Upper lobe of left lung (tissue), 6 donors: ENCODE results near the gene VSTM4. TPM values are rescaled to one million over a fixed set of nuclear protein-coding genes. Genes with fewer than 3 reads are reported as not detected.

Source experiments
- ATAC-seq, 2 donors: fragments of 200-7000 bp; cut with Tn5 transposase; one replicate each; pipeline ENCODE4 v1.9.1; 2022; ENCODE audit warnings: mild to moderate bottlenecking in 2 of 2, moderate library complexity in 2 of 2; ENCODE audit not compliant: low FRiP score in 2 of 2
- DNase-seq, 2 donors: peaks; one replicate each; pipeline ENCODE4 v3.0.0-alpha.2; 2019 to 2020
- H3K27ac ChIP-seq, 4 donors: fragments of 200-600 bp; sonication (generic); one replicate each; pipeline ENCODE4 v1.5.1; 2016 to 2019
- H3K27me3 ChIP-seq, 4 donors: fragments of 200-600 bp; sonication (generic); one replicate each; pipeline ENCODE4 v1.5.1; 2017 to 2019
- H3K36me3 ChIP-seq, 4 donors: fragments of 200-600 bp; sonication (generic); one replicate each; pipeline ENCODE4 v1.5.1; 2016 to 2019
- H3K4me1 ChIP-seq, 4 donors: fragments of 200-600 bp; sonication (generic); one replicate each; pipeline ENCODE4 v1.5.1; 2018 to 2019
- H3K4me3 ChIP-seq, 4 donors: fragments of 200-600 bp; sonication (generic); one replicate each; pipeline ENCODE4 v1.5.1; 2017 to 2019; ENCODE audit warnings: mild to moderate bottlenecking in 2 of 4, moderate library complexity in 1 of 4
- H3K9me3 ChIP-seq, 4 donors: fragments of 200-600 bp; sonication (generic); one replicate each; pipeline ENCODE4 v1.5.1; 2018 to 2019
- CTCF ChIP-seq, 6 experiments: fragments of 450-650 bp in 4 of 6; fragments of 200-600 bp in 2 of 6; sonication (generic) in 2 of 6; IDR thresholded peaks; one replicate each; pipeline ENCODE4 v1.5.1; 2016 to 2019; ENCODE audit warnings: antibody characterized with exemption in 6 of 6
- EP300 ChIP-seq, 4 donors: sonication (generic); formaldehyde crosslinking; IDR thresholded peaks; one replicate each; pipeline ENCODE4 v1.5.1; 2017; ENCODE audit warnings: antibody characterized with exemption in 4 of 4, control low read depth in 2 of 4
- POLR2A ChIP-seq, 4 donors: fragments of 450-650 bp; IDR thresholded peaks; one replicate each; pipeline ENCODE4 v1.5.1; 2016 to 2017; ENCODE audit warnings: antibody characterized with exemption in 4 of 4, mild to moderate bottlenecking in 2 of 4
- POLR2AphosphoS5 ChIP-seq, 2 donors: sonication (generic); formaldehyde crosslinking; IDR thresholded peaks; one replicate each; pipeline ENCODE4 v1.5.1; 2017; ENCODE audit warnings: antibody characterized with exemption in 2 of 2
- WGBS, 2 donors: methylation state at CpG; one replicate each; pipeline ENCODE4 v1.1.5; 2017 to 2018; 5-methylcytosine and 5-hydroxymethylcytosine counted together
- total RNA-seq, 6 donors: library from RNA; depleted of rRNA in 4 of 6; stranded (reverse); fragments of >200 nt in 4 of 6; gene quantifications; one replicate each; pipeline versions ENCODE4 v1.1.0 to v1.2.1, GENCODE V29; 2016 to 2021
- donor health status: DM: no; HTN: no; CAD: no; lungs with moderate emphysema.
- donor health status: DM: no; HTN: yes; CAD: no; lungs with severe emphysema.

Gene VSTM4
- total RNA-seq, 6 donors from 2014 or later: 8.5 to 24.3 (median 13.2) TPM

- H3K4me1 ChIP-seq: peaks cover 0 to 7% (median 0%) of the 10 kb centered on the region in 4 donors
Observed at GRCh38 chr10:49068209-49068608, 47.1 kb downstream of the VSTM4 start.

GRCh38 chr10:49066944-49067730 is 48.2 kb downstream of the VSTM4 start:
- Histone ChIP-seq H3K9me3 (peaks cover 3 to 6% (median 5%) of the 10 kb centered on the region in 4 donors), H3K36me3 (peaks cover 0 to 4% (median 0%) of the 10 kb centered on the region in 4 donors), H3K4me3 (no peak overlapping the region), H3K27me3 (no peaks in the 10 kb centered on the region), H3K27ac (no peak overlapping the region), H3K4me1 (peaks cover 0 to 7% (median 0%) of the 10 kb centered on the region in 4 donors)
- WGBS, 2 donors: 91% methylated on average over 5 of the region's 5 CpGs
- DNase-seq (no peak), ATAC-seq (no peak)
- TF ChIP-seq EP300 (IDR thresholded peaks at IDR 0.05): no peak
- no peak for TF ChIP-seq POLR2A (IDR thresholded peaks at IDR 0.05)
- no peak for TF ChIP-seq CTCF (IDR thresholded peaks at IDR 0.05)
- no peak for TF ChIP-seq POLR2AphosphoS5 (IDR thresholded peaks at IDR 0.05)

More at GRCh38 chr10:49068209-49068608, 47.1 kb downstream of the VSTM4 start:
- no peaks in the 10 kb centered on the region for H3K27me3 ChIP-seq
- no peak for TF ChIP-seq POLR2A (IDR thresholded peaks at IDR 0.05)
- no peak for TF ChIP-seq EP300 (IDR thresholded peaks at IDR 0.05)
- TF ChIP-seq CTCF (IDR thresholded peaks at IDR 0.05): no peak
- TF ChIP-seq POLR2AphosphoS5 (IDR thresholded peaks at IDR 0.05): no peak
- no peak overlapping the region for H3K27ac ChIP-seq
- DNase-seq (no peak), ATAC-seq (no peak)
- WGBS, 2 donors: 85 to 91% methylated on average over 8 of the region's 8 CpGs
- no peaks in the 10 kb centered on the region for H3K9me3 ChIP-seq
- H3K4me3 ChIP-seq: no peak overlapping the region
- H3K36me3 ChIP-seq: peaks cover 0 to 4% (median 0%) of the 10 kb centered on the region in 4 donors

GRCh38 chr10:49062229-49062628 is 53.1 kb downstream of the VSTM4 start:
- DNase-seq (no peak), ATAC-seq (no peak)
- H3K36me3 ChIP-seq: peaks cover 0 to 4% (median 0%) of the 10 kb centered on the region in 4 donors
- H3K4me3 ChIP-seq: no peak overlapping the region
- no peak overlapping the region for H3K27ac ChIP-seq
- H3K27me3 ChIP-seq: no peaks in the 10 kb centered on the region
- peaks cover 0 to 4% (median 0%) of the 10 kb centered on the region in 4 donors for H3K4me1 ChIP-seq
- TF ChIP-seq EP300 (IDR thresholded peaks at IDR 0.05) (no peak), POLR2AphosphoS5 (IDR thresholded peaks at IDR 0.05) (no peak), CTCF (IDR thresholded peaks at IDR 0.05) (no peak), POLR2A (IDR thresholded peaks at IDR 0.05) (no peak)
- H3K9me3 ChIP-seq: peaks cover 3 to 6% (median 5%) of the 10 kb centered on the region in 4 donors

- H3K27ac ChIP-seq: no peak overlapping the region
- H3K4me3 ChIP-seq: no peak overlapping the region
- H3K4me1 ChIP-seq: peaks cover 0 to 4% (median 0%) of the 10 kb centered on the region in 4 donors
- ATAC-seq (no peak), DNase-seq (no peak)
- no peak for TF ChIP-seq EP300 (IDR thresholded peaks at IDR 0.05)
- TF ChIP-seq CTCF (IDR thresholded peaks at IDR 0.05): no peak
- TF ChIP-seq POLR2AphosphoS5 (IDR thresholded peaks at IDR 0.05): no peak
- no peak for TF ChIP-seq POLR2A (IDR thresholded peaks at IDR 0.05)
- 94 to 95% methylated on average over 1 of the region's 1 CpG for WGBS, 2 donors
- H3K9me3 ChIP-seq: peaks cover 3 to 6% (median 5%) of the 10 kb centered on the region in 4 donors
- H3K27me3 ChIP-seq: no peaks in the 10 kb centered on the region
- peaks cover 0 to 4% (median 0%) of the 10 kb centered on the region in 4 donors for H3K36me3 ChIP-seq
Observed at GRCh38 chr10:49061667-49062066, 53.7 kb downstream of the VSTM4 start.
